ENCODE data around the gene SLC20A1. TPM values are rescaled to one million over a fixed set of nuclear protein-coding genes. Genes with fewer than 3 reads are reported as not detected.
A peak's percentile ranks its signal among the peaks of the same experiment; 100 is the strongest.

SLC20A1 gene
- total RNA-seq, 2 experiments from 2014 or later, result 81.8 to 84.6 TPM

DNA sequence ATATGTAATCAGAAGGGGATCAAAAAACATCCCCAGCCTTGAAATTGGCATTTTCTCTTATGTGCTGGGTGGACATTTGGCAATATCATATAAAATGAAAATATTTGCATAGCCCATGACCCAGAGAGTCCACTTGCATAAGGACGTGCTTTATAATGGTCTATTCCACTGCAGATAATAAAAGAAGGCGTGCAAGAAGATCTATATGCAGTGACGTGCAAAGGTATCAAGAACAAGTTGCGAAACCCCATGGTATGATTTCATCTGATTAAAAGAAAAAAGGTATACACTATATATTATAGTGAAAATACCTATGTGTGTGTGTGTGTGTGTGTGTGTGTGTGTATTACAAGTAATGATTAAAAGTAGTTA lies 8.5 kb upstream of the SLC20A1 start:
- no peaks in the 10 kb centered on the region for H3K36me3 Mint-ChIP-seq
- DNase-seq, result no peak
- H3K4me3 Mint-ChIP-seq, result no peak overlapping the region
- H3K9me3 Mint-ChIP-seq, result no peaks in the 10 kb centered on the region
- no peak overlapping the region for H3K27ac Mint-ChIP-seq
- no peaks in the 10 kb centered on the region for H3K27me3 Mint-ChIP-seq
- H3K4me1 Mint-ChIP-seq, result peaks cover 57% of the 10 kb centered on the region

GRCh38 chr2:112639936-112640335 lies 5.8 kb upstream of the SLC20A1 start:
- Mint-ChIP-seq H3K4me1 (peaks cover 52% of the 10 kb centered on the region), H3K36me3 (no peaks in the 10 kb centered on the region), H3K4me3 (no peak overlapping the region), H3K27me3 (no peaks in the 10 kb centered on the region), H3K27ac (no peak overlapping the region), H3K9me3 (no peaks in the 10 kb centered on the region)
- DNase-seq, result no peak

DNA sequence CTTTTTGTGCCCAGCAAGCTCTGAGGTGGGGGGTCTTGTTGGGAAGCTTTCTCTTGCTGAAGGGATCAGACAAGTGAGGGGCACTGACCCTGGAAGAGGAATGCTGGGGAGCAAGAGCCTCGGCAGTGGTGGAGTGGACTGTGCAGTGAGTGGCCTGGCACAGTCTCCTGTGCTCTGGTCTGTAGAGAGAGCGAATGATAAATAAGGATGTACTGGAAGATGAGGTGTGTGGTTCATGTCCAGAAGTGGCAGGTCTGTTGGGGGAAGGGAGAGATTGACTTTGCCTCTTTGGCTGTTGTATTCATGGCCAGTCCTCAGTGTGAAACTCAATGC lies 5.3 kb upstream of the SLC20A1 start:
- Mint-ChIP-seq H3K27me3 (no peaks in the 10 kb centered on the region), H3K9me3 (no peaks in the 10 kb centered on the region), H3K27ac (no peak overlapping the region), H3K36me3 (no peaks in the 10 kb centered on the region), H3K4me3 (no peak overlapping the region), H3K4me1 (peaks cover 48% of the 10 kb centered on the region)
- no peak for DNase-seq

DNA sequence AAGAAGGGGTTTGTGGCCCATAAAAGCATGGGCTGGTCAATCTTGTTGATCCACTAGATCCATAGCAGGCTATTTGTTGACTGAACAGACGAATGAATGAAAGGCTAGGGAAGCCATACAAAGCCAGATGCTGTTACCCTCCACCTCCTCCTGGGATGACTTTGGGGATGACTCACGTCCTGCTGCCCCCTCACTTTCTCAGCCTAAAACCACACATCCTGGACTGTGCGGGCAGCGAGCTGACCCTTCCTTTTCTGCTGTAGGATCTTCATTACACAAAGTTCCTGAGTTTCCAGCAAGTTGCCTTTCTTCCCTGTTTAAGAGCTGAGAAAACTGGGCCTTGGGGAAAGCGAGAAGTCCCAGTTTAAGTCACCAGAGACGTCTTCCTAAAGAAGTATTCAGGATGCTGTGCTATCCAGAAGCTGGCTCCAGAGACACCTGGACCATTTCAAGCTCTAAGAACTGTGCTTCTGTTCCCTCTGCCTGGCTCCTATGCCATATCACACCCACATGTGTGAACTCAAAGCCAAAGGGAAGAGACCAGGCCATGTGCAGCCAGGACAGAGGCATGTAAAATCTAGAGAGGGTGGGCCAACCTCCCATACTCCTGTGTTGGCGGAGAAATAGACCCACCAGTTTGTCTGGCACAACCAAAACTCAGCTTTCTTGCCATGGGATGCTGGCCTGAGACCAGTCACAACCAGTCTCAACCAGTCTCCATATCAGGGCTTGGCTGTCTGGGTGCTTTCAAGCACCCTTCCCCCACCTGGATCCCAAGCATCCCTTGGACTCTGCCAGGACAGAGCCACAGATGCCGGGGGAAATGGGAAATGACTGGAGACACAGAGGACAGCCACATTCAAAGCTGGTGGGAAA lies 4.7 kb upstream of the SLC20A1 start:
- Mint-ChIP-seq H3K36me3 (no peaks in the 10 kb centered on the region), H3K27me3 (no peaks in the 10 kb centered on the region), H3K4me1 (peaks cover 42% of the 10 kb centered on the region), H3K4me3 (no peak overlapping the region), H3K9me3 (no peaks in the 10 kb centered on the region), H3K27ac (no peak overlapping the region)
- DNase-seq, result no peak

DNA sequence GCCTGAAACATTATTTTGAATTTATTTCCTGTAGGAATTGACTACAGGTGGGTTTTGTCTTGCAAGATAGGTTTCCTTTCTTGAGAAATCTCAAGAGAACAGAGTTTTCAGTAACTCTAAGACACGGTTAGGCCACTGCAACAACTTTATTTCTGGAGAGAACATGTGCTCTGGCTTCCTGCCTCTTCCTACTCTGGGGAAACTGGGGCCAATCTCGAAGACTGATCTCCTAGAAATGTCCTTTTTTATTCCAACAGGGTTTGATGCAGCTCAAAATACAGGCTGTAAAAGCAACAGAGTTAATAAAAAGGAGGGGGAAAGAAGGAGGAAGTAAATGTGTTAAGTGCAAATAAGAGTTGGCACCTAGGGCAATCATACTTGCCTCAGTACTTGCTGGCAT lies 4.0 kb upstream of the SLC20A1 start:
- no peak overlapping the region for H3K27ac Mint-ChIP-seq
- no peak for DNase-seq
- no peaks in the 10 kb centered on the region for H3K9me3 Mint-ChIP-seq
- peaks cover under 1% of the 10 kb centered on the region for H3K36me3 Mint-ChIP-seq
- H3K27me3 Mint-ChIP-seq, result no peaks in the 10 kb centered on the region
- H3K4me3 Mint-ChIP-seq, result no peak overlapping the region
- H3K4me1 Mint-ChIP-seq, result peaks cover 35% of the 10 kb centered on the region

DNA sequence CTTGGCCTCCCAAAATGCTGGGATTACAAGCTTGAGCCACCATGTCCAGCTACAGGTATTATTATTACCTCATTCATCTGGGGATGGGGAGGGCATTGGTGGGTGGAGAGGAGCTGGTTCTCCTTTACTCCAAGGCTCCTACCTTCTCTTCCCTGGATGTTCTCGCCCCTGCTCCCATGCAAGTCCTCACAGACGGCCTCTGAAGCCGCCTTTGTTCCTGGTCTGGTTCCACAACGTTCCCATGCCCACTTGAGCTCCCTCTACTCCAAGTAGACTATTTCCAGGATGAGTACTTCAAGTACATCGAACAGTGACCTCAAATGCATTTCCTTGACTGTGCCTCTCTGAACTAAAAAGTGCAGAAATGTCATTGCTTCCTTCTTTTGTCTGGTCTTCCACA lies 3.2 kb upstream of the SLC20A1 start:
- no peaks in the 10 kb centered on the region for H3K9me3 Mint-ChIP-seq
- no peak overlapping the region for H3K4me3 Mint-ChIP-seq
- H3K27ac Mint-ChIP-seq, result no peak overlapping the region
- H3K4me1 Mint-ChIP-seq, result peaks cover 39% of the 10 kb centered on the region
- no peak for DNase-seq
- H3K27me3 Mint-ChIP-seq, result no peaks in the 10 kb centered on the region
- H3K36me3 Mint-ChIP-seq, result peaks cover 9% of the 10 kb centered on the region

GRCh38 chr2:112642966-112643365 lies 2.8 kb upstream of the SLC20A1 start:
- H3K9me3 Mint-ChIP-seq, result no peaks in the 10 kb centered on the region
- H3K36me3 Mint-ChIP-seq, result peaks cover 13% of the 10 kb centered on the region
- DNase-seq, result no peak
- peaks cover 43% of the 10 kb centered on the region for H3K4me1 Mint-ChIP-seq
- no peak overlapping the region for H3K4me3 Mint-ChIP-seq
- H3K27me3 Mint-ChIP-seq, result no peaks in the 10 kb centered on the region
- H3K27ac Mint-ChIP-seq, result no peak overlapping the region

DNA sequence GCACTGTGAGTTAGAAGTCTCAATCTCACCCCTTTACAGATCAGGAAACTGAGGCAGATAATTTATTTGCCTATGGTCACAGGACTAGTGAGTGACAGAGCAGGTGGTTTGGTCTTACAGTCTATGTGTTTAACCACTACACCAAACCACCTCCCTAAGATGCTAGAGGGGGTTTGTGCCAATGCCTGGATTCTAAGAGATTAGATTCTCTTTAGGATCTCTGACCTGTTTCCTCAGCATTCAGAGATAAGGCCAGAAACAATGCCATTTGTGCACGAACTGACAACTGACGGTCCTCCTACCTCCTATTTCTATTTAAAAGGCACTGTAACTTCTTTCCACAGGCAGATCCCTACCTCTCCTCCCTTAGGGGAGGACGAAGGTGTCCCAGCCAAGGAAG lies 2.3 kb upstream of the SLC20A1 start:
- no peaks in the 10 kb centered on the region for H3K9me3 Mint-ChIP-seq
- H3K36me3 Mint-ChIP-seq, result peaks cover 19% of the 10 kb centered on the region
- no peak for DNase-seq
- peaks cover 48% of the 10 kb centered on the region for H3K4me1 Mint-ChIP-seq
- no peak overlapping the region for H3K27ac Mint-ChIP-seq
- no peaks in the 10 kb centered on the region for H3K27me3 Mint-ChIP-seq
- H3K4me3 Mint-ChIP-seq, result no peak overlapping the region

DNA sequence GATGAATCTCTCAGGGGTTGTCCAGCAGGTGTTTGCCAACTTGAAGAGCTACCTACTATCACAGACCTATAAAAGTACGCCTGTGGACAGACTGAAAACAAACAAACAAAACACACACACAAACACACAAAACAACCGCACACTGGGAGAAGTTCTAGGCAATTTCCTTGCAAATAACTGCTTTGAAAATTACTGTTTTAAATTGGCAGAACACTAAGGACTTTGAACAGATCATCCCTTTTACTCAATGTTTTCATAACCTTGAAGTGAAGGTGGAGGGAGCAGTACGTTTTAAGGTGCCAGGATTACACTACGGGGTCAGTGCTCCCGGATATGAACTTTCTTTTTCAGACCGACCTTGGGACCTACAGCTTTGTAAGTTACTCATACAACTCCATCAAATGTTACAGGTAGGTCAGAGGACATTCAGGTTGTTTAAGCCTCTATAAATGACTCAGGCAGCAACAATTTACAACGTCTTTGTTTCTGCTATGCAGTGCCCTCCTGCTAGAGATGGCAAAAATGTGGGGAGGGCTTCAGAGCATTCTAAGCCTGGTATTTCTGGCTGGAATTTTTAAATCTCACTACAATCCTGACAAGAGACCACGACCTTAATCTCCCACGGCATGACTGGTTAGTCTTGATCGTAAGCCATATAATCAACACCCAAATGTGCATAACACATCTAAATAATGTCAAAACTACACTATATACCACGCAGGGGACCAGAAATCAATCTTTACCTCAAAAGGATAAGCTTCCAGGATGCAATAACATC lies 1.4 kb upstream of the SLC20A1 start:
- no peaks in the 10 kb centered on the region for H3K9me3 Mint-ChIP-seq
- peak overlapping the region; percentile 76 for H3K4me3 Mint-ChIP-seq
- peaks cover 27% of the 10 kb centered on the region for H3K36me3 Mint-ChIP-seq
- no peaks in the 10 kb centered on the region for H3K27me3 Mint-ChIP-seq
- H3K4me1 Mint-ChIP-seq, result peaks cover 57% of the 10 kb centered on the region
- H3K27ac Mint-ChIP-seq, result peak overlapping the region; percentile 83
- no peak for DNase-seq

DNA sequence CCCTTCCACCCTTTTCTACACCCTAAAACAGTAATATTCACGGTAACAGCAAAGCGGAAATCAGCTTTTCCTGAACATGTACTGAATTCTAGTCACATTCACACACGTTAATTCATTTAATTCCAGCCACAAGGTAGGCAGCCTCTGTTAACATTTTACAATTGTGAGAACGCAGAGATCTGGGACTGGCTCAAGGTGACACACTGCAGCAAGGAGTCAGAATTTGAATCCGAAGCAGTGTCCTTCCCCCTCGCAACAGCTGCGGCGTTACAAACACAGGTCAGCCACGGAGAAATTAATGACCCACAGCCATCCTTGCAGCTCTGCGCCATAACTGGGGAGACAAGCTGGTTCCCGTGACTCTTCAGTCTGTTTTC lies 818 bp upstream of the SLC20A1 start:
- peak; percentile 20 for DNase-seq
- no peaks in the 10 kb centered on the region for H3K9me3 Mint-ChIP-seq
- H3K4me1 Mint-ChIP-seq, result peaks cover 61% of the 10 kb centered on the region
- peaks cover 32% of the 10 kb centered on the region for H3K36me3 Mint-ChIP-seq
- peak overlapping the region; percentile 76 for H3K4me3 Mint-ChIP-seq
- peak overlapping the region; percentile 83 for H3K27ac Mint-ChIP-seq
- no peaks in the 10 kb centered on the region for H3K27me3 Mint-ChIP-seq

DNA sequence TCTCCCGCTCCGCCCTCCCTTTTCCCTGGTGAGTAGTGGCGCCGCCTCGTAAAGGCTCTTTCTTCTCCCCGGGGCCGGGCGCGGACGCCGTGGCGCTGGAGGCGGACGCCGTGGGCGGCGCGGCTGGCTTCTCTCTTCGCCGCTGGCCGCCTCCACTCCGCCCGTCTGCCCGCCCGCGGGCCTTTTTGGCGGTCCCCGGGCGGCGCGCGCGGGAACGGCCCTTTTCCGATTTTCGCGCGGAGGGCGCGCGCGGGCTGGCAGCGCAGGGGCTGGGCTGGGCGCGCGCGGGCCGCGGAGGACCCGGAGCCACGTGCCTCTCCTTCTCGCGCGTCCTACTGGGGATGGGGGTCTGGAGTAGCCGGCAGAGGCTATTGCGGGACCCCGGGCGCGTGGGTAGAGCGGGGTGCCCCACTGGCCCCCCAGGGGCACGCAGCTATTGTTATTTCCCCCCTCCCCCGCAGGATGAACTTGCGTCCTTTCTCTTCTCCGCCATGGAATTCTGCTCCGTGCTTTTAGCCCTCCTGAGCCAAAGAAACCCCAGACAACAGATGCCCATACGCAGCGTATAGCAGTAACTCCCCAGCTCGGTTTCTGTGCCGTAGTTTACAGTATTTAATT lies 472 bp downstream of the SLC20A1 start:
- peak overlapping the region; percentile 87 for H3K27ac Mint-ChIP-seq
- no peaks in the 10 kb centered on the region for H3K27me3 Mint-ChIP-seq
- H3K4me3 Mint-ChIP-seq, result peak overlapping the region; percentile 97
- H3K36me3 Mint-ChIP-seq, result peaks cover 40% of the 10 kb centered on the region
- no peaks in the 10 kb centered on the region for H3K9me3 Mint-ChIP-seq
- H3K4me1 Mint-ChIP-seq, result peaks cover 57% of the 10 kb centered on the region
- peak; percentile 72 for DNase-seq

DNA sequence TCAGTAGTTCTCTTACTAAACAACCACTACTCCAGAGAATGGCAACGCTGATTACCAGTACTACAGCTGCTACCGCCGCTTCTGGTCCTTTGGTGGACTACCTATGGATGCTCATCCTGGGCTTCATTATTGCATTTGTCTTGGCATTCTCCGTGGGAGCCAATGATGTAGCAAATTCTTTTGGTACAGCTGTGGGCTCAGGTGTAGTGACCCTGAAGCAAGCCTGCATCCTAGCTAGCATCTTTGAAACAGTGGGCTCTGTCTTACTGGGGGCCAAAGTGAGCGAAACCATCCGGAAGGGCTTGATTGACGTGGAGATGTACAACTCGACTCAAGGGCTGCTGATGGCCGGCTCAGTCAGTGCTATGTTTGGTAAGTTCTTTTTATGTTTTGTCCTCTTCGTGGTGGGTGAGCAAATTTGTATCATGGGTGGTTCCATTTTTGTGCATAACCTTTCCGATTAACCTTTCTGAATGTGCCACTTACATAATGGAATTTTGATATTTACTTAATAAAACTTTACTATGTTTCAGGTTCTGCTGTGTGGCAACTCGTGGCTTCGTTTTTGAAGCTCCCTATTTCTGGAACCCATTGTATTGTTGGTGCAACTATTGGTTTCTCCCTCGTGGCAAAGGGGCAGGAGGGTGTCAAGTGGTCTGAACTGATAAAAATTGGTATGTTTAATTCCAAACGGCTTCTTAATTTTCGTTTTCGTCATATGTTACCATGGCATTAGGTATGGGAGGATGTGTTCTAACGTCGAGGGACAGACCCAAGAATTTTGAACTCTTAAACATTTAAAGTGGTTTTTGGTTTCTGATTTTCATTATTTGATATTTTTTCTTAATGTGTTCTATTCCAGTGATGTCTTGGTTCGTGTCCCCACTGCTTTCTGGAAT lies 1.3 kb downstream of the SLC20A1 start:
- Mint-ChIP-seq H3K27ac (peak overlapping the region; percentile 87), H3K4me1 (peaks cover 58% of the 10 kb centered on the region), H3K9me3 (no peaks in the 10 kb centered on the region), H3K27me3 (no peaks in the 10 kb centered on the region), H3K36me3 (peaks cover 44% of the 10 kb centered on the region), H3K4me3 (peak overlapping the region; percentile 97)
- DNase-seq, result no peak

DNA sequence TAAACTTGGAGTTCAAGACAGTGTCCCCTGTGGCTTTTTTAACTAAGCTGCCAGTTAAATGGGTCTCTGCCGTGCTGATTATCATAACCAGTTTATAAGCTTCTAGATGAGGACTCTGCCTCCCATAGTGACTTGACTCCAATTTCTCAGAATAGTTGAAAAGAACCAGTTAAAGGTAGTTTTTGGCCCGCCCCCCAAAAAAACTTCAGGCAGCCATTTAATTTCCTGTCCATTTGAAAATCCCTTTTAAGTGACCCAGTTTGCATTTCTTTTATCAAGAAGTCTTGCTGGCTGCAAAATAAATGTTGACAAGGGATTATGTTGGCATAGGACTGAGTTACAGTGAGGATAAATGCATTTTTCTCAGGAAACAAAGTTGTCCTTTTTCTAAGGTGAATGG lies 2.3 kb downstream of the SLC20A1 start:
- Mint-ChIP-seq H3K4me3 (peak overlapping the region; percentile 97), H3K9me3 (no peaks in the 10 kb centered on the region), H3K27me3 (no peaks in the 10 kb centered on the region), H3K27ac (peak overlapping the region; percentile 87), H3K36me3 (peaks cover 48% of the 10 kb centered on the region), H3K4me1 (peaks cover 61% of the 10 kb centered on the region)
- no peak for DNase-seq

DNA sequence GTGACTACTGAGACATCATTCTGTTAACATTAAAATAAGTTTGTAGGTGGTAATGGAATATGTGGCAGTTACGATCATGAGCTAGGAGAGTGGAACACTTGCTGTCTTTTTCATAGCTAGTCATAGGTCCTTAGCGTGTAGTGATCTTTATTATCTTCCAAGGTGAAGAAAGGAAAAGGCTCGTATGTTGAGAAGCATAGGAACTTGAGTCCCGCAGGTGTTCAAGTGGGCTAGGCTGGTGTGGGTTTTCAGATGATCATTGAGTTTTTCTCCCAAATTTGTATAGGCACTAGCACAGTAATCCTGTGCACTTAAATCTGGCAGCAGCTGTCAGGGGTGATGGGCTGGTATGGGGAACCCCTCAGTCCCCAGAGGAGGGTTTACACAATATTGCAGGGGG lies 10.9 kb downstream of the SLC20A1 start:
- H3K27ac Mint-ChIP-seq, result peak overlapping the region; percentile 54

More for the DNA sequence above, 10.9 kb downstream of the SLC20A1 start:
- no peak for DNase-seq
- H3K27me3 Mint-ChIP-seq, result no peaks in the 10 kb centered on the region
- peaks cover 56% of the 10 kb centered on the region for H3K36me3 Mint-ChIP-seq
- H3K4me1 Mint-ChIP-seq, result peaks cover 49% of the 10 kb centered on the region
- no peaks in the 10 kb centered on the region for H3K9me3 Mint-ChIP-seq
- no peak overlapping the region for H3K4me3 Mint-ChIP-seq
